ENCODE measurements around the gene ALG14. TPM values are rescaled to one million over a fixed set of nuclear protein-coding genes. Genes with fewer than 3 reads are reported as not detected.
"Not testable (repeated sequence)": the region's sequence is repeated elsewhere in the genome, so short reads cannot be mapped to it uniquely, and the experiment has no call there.

ALG14 gene
- polyA plus RNA-seq, 5 donors, result 9.5 to 12.1 (median 9.6) TPM

DNA sequence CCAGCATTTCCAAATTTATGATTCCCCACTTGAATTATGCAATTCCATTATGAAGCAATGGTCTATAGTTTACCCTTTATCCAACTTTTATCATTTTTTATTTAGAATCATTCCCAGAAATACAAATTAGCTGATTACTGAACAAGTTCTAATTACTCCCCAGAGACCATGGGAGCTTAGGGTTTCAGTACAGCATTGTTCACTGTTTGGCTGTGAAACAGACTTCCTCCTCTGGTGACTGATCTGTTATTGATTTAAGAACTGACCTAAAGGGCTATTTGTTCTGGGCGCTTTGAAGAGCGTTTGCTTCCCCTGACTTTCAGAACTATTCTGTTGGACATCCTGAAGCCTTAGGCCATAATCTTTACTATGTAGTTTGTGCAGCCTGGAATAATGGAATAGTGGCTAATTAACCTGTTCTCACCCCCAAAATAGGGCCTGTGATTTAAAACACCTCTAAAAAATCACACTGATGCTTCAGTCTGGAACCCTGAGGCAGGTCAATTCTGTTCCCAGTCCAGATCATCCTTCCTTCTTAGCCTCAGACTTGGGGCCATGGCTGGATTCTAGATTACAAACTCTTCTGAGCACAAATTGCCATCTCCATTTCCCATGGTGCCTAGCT is 58.7 kb downstream of the ALG14 start:
- DNase-seq, result peak in 1 of 2 donors; percentile 37

- no peak for DNase-seq
These were observed 60.4 kb downstream of the ALG14 start for GRCh38 chr1:95012389-95012788.

GRCh38 chr1:95010158-95010557 is 62.6 kb downstream of the ALG14 start:
- no peak for DNase-seq

GRCh38 chr1:95007687-95008086 is 65.1 kb downstream of the ALG14 start:
- DNase-seq, result no peak

DNA sequence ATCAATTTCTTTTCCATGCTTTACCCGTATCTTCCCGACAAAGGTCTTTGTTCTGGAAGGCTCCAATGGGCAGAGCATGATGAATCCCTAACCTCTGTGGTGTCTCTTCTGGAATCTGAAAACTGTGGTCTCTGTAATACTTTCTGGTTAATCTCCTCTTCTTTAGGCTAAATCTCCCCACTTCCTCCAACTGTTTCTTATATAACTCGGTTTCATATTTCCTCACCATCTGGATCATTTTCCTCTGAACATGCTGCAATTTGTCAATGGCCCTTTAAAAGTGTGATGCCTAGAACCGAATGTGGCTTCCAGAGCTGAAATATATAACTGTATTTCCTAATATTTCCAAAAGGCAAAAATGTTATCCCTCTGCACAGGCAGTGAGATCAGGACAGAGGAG is 66.1 kb downstream of the ALG14 start:
- peak; percentile 39 to 50 for DNase-seq

- no peak for DNase-seq
These were observed 67.2 kb downstream of the ALG14 start for GRCh38 chr1:95005584-95005983.

GRCh38 chr1:95004013-95004412 is 68.7 kb downstream of the ALG14 start:
- DNase-seq, result no peak

- DNase-seq, result no peak
These were observed 69.4 kb downstream of the ALG14 start for GRCh38 chr1:95003433-95003738.

DNA sequence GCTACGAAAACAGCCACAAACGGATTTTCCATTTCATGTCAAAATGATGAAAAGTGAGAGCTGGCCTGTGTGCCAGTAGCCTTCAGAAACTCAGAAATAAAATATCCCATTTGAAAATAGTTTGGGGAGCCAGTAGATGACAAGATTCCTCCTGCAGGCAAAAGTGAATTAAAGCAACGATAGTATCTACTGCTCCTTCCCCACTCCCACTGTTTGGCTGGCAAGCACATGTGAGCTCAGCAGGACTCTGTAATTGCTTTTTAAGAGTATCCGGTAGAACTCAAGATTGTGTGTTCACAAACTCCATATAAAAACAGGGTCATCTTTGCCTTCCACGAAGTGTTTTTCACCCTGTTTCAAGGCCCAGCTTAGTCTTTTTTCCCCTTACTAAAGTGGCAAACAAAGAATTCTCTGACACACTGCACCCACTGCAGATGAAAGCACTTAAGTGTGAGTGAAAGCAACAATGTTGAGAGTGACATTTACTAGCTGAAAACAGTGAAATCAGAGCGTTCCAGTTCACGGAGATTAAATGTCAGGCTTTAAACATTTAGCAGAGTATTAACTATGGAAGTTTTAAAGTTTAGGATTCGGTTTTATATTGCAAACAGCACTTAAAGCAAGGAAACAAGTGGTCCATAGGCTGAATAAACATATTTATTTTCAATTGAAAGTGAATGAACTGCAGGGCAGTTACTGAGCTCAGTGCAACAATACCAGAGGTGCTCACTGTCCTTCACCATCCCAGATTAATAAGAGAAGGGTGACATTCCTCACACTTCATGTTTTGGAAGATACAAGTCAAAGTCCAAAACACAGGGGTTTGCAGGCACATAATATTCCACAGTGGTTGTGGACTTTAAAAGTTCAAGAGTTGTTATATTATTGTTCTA is 70.0 kb downstream of the ALG14 start:
- DNase-seq, result peak; percentile 58 to 73

DNA sequence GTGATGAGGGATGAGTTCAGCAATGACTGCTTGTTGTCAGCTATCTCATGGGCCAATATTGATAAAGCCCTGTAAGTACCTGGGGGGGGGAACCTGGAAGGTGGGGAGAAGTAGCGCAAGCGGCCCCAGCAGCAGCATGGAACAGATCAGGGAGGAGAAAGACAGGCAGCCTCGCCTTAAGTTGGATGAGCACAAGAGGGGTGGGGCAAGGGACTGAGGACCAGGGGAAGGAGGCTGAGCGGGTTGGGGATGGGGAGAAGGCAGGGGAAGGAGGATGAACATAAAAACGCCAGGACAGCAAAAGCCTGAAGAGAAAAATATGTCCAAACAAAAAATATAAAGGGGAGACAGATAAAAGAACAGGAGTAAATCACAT is 70.6 kb downstream of the ALG14 start:
- no peak for DNase-seq

- DNase-seq, result no peak
These were observed 73.2 kb downstream of the ALG14 start for GRCh38 chr1:94999456-95000131.

GRCh38 chr1:94998748-94999147 is 74.0 kb downstream of the ALG14 start:
- DNase-seq, result no peak

- DNase-seq, result no peak
These were observed 74.6 kb downstream of the ALG14 start for GRCh38 chr1:94998114-94998513.

DNA sequence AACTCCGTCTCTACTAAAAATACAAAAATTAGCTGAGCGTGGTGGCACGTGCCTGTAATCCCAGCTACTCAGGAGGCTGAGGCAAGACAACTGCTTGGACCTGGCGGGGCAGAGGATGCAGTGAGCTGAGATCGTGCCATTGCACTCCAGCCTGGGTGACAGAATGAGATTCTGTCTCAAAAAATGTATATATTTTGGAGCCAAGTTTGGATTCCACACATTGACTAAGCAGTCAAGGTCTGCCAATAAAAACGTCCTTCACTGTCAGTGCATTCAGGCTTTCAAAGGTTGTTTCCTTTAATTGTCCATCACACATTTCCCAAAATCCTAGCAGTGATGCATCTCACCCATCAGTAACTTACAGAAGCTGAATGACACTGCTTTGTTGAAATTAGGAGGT is 77.2 kb downstream of the ALG14 start:
- not testable (repeated sequence) for DNase-seq

DNA sequence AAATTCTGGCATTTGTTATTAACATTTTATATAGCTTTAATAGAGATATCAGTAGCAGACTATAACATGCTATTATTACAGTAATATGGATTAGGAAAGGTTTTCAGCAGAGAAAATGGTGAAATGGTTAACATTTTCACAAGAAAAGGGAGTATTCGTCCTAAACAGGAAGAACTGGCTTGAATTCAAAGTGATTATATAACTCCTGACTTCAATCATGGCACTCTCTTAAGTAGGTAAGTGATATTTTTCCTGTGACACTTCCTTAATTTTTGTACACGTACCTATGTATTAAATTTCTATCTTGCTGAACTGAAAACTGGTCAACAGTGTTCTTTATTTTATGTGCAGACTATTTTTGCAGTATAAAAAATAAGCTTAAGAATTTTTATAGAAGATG is 77.9 kb downstream of the ALG14 start:
- no peak for DNase-seq

GRCh38 chr1:94993931-94994645 is 78.7 kb downstream of the ALG14 start:
- DNase-seq, result no peak

DNA sequence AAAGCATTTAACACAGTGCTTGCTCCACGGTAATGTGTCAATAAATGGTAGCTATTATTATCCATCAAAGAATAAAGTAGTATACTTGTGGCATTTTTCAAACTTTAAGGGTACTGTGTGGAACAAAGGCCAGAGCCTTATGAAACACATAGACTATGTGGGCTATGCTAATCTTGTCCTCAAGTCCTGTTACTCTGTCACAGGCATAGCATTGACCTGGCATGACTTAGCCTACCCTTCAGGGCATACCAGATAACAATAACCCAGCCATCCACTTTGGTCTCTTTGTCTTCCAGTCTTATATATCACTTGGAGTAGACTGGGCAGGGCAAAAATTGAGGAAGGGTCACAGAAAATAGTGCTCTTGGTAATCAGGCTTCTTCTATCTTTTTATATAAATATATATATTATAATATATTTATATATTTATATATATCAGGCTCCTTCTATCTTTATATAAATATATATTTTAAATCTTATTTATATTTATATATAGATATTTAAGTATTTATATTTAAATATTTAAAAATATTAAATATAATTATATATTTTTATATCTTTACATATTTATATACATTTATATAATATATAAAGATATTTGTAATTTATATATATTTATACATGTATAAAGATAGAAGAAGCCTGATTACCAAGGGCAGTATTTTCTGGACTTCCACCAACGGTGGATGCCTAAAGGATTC is 79.7 kb downstream of the ALG14 start:
- DNase-seq, result no peak

DNA sequence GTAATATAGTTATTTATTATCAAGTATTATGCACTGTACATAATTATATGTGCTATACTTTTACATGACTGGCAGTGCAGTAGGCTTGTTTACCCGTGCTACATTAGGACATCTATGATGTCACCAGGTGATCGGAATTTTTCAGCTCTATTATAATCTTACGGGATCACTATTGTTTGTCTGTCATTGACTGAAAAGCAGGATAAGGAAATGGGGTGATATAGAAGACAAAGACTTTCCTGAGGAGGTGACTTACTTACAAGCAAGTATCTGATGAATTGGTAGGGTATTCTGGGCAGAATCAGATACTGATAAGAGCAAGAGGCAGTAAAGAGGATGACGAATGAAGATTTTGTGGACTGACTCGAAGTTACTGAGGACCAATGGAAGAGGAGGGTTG is 80.6 kb downstream of the ALG14 start:
- no peak for DNase-seq

GRCh38 chr1:94989911-94990473 is 82.8 kb downstream of the ALG14 start:
- DNase-seq, result no peak

DNA sequence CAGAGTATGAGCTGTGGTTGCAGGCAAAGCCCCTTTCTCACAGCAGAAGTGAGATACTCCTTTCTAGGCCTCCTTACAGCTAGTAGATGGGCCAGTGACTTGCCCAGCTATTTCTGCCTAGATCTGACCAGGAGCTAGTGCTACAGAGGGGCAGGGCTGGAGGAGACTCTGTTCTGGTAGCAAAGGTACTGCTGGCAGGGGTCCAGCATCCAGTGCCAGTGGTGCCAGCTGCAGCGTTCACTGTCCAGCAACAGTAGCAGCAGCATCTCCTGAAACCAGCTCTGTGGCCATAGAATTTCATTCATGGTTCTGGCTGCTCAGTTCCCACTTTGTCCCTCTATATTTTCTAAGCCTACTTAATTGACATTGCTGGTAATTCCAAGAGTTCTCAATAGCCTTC is 83.4 kb downstream of the ALG14 start:
- DNase-seq, result no peak

GRCh38 chr1:94988356-94988755 is 84.4 kb downstream of the ALG14 start:
- DNase-seq, result no peak

All from right lung (tissue), 5 donors.